Central memory CD4-positive, alpha-beta T cell (primary cell): ENCODE data around the gene C19orf12.
A peak's percentile ranks its signal among the peaks of the same experiment; 100 is the strongest.
"Not testable (repeated sequence)": the region's sequence is repeated elsewhere in the genome, so short reads cannot be mapped to it uniquely, and the experiment has no call there.

Experiments used
- DNase-seq: peaks from one replicate; pipeline ENCODE4 v3.0.0; 2022

Gene C19orf12

GRCh38 chr19:29675120-29675649 lies 39.9 kb downstream of the C19orf12 start:
- no peak for DNase-seq

- DNase-seq = no peak
Measured at GRCh38 chr19:29674374-29675119, 40.5 kb downstream of the C19orf12 start.

- no peak for DNase-seq
Measured at GRCh38 chr19:29673451-29674371, 41.4 kb downstream of the C19orf12 start.

- peak; percentile 94 for DNase-seq
Measured at GRCh38 chr19:29672933-29673336, 42.1 kb downstream of the C19orf12 start.

- DNase-seq = peak; percentile 28
Measured at GRCh38 chr19:29672319-29672932, 42.6 kb downstream of the C19orf12 start.

- peak; percentile 85 for DNase-seq
Measured at GRCh38 chr19:29671393-29672160, 43.5 kb downstream of the C19orf12 start.

GRCh38 chr19:29671026-29671392 lies 44.1 kb downstream of the C19orf12 start:
- not testable (repeated sequence) for DNase-seq

- DNase-seq = no peak
Measured at GRCh38 chr19:29670255-29670654, 44.8 kb downstream of the C19orf12 start.

- no peak for DNase-seq
Measured at GRCh38 chr19:29668746-29669609, 46.1 kb downstream of the C19orf12 start.

GRCh38 chr19:29667901-29668341 lies 47.1 kb downstream of the C19orf12 start:
- DNase-seq = peak; percentile 78

- DNase-seq = no peak
Measured at GRCh38 chr19:29667387-29667783, 47.7 kb downstream of the C19orf12 start.

GRCh38 chr19:29666578-29667386 lies 48.3 kb downstream of the C19orf12 start:
- DNase-seq = no peak

- peak; percentile 26 for DNase-seq
Measured at GRCh38 chr19:29665826-29666577, 49.1 kb downstream of the C19orf12 start.

- DNase-seq = peak; percentile 79
Measured at GRCh38 chr19:29665215-29665825, 49.7 kb downstream of the C19orf12 start, which contains the start of gene PLEKHF1. TSS of gene PLEKHF1 (plus strand) at chr19:29665461. CDS start at chr19:29673840, 8,379 bp downstream.

GRCh38 chr19:29664753-29665214 lies 50.3 kb downstream of the C19orf12 start:
- no peak for DNase-seq

- no peak for DNase-seq
Measured at GRCh38 chr19:29663861-29664752, 51.0 kb downstream of the C19orf12 start.

GRCh38 chr19:29662604-29663404 lies 52.3 kb downstream of the C19orf12 start:
- no peak for DNase-seq
